Measurements from ENCODE around the gene ZNF574.
A peak's percentile ranks its signal among the peaks of the same experiment; 100 is the strongest.
"Not testable (repeated sequence)": the region's sequence is repeated elsewhere in the genome, so short reads cannot be mapped to it uniquely, and the experiment has no call there.

Gene ZNF574

DNA sequence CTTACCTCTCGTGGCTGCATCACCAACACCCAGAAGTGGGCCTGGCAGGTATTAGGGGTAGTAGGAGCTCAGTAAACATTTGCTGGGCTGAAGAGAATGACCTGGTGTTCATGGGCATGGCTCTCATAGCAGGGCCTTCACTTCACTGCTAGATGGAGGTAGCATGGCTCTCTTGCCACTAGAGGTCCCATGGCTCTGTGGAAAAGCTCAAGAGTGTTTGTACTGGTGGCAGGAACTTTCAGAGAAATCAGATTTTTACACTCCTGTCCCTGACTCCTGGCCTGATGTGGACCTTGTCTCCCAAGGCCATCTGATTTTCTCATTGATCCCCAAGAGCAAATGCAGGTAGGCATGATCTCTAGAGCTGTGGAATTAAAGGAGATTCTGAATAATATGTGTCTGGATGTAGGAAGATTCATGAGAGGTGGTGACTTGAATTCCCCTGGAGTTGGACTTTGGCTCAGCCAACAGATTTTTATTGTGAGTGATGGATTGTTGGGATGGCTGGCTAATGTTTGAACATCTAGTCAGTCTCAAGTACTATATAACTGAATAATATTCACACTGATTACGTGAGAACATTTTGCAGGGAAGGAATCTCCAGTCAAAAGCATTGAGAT is 5.7 kb downstream of the ZNF574 start:
- DNase-seq, result peak; percentile 13 to 48 (median 34)

DNA sequence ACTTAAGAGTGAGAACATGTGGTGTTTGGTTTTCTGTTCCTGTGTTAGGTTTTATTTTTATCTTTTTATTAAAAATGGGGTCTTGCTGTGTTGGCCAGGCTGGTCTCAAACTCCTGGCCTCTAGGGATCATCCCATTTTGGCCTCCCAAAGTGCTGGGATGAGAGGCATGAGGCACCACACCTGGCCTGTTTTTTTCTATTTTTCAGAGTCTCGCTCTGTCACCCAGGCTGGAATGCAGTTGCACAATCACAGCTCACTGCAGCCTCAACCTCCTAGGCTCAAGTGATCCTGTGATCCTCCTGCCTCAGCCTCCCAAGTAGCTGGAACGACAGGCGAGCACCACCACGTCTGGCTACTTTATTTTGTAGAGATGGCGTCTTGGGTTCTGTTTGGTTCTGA is 7.6 kb downstream of the ZNF574 start:
- DNase-seq, result no peak

DNA sequence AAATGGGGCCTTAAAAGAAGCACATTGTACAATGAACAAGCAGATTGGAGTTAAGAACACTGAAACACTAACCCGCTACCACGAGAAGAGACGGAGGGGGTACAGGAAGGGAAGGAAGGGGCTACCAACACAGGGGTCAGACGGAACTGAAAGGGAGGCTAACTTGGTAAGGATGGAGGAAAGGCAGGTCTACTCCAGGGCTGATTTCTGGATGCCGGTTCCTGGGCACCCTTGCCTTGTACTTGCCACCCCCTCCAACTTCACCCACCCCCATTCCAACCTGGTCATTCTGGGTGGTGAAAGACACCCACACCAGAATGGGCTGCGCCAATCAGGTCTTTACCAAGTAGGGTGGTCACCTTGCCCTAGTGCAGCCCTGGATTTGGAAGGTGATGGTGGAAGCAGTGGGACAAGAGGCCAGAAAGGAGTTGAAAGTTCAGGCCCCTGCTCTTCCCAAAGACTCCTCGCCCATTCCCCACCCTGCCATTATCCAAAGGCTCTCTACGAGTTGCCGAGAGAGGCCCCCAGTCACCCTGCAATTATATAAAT is 10.3 kb downstream of the ZNF574 start:
- no peak for DNase-seq

DNA sequence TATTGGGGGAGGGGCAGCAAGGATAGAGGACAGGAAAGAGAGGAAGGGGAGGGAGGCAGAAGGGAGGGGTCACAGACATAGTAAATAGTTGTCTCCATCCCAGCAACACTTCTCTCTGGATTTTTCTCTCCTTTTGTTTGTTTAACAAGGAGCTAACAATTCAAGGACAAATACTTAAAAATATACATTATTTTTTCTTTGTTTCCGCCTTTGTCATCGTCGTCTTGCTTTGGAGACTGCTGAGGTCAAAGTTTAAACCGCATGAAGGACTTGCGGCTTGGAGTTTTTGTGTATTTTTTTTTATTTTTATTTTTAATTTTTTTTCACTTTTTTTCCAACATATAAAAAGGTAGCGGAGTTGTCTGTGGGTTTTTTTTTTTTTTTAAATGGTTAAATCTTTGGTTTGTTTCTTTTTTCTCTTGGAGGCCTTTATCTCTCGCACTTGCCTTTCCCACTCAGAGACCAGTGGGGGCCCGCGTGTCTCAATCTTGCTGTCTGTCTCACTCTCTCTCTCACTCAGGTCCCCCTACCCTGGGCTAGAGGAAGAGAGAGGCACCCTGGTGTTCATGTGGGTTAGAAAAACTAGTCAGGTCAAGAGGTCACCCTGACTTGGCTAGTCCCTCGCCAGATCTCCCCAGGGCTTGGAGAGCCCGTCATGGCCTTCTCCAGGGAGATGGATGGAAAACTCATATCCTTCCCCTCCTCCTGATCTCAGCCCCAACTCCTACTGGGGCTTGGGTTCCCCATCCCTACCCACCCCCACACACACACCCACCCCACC is 11.0 kb downstream of the ZNF574 start:
- no peak for DNase-seq

DNA sequence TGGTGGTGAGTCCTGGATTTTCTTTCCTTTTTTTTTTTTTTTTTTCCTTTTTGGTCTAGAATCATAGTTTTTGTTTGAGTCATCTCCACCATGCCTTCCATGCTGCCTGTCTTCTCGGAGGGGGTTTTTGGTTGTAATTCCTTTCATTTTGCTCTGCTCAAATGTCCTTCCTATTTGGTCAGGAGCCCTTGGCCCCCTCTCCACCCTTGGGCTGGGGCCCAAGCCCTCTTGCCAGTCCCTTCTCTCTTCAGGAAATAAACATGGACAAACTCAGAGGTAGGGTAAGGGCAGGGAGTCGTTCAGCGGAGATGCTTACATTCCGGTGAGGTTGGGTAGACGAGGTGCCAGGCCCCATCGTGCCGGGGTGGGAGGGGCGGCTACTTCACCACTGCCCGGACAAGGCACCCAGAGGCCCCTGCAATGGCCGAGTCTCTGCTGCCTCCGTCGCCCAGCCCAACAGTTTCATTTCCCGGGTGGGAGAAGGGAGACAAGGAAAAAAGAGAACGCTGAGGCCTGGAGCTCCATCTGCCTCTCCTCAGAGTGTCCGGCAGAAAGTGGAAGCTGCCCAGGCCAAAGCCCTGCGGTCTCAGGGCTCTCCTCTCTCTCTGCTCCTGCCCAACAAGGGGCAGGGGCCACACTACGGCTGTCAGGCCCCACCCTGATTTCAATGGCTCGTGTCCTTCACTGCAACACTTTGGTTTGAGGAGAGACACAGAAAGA is 12.7 kb downstream of the ZNF574 start:
- peak in 2 of 4 experiments; percentile 25 to 39 for DNase-seq

DNA sequence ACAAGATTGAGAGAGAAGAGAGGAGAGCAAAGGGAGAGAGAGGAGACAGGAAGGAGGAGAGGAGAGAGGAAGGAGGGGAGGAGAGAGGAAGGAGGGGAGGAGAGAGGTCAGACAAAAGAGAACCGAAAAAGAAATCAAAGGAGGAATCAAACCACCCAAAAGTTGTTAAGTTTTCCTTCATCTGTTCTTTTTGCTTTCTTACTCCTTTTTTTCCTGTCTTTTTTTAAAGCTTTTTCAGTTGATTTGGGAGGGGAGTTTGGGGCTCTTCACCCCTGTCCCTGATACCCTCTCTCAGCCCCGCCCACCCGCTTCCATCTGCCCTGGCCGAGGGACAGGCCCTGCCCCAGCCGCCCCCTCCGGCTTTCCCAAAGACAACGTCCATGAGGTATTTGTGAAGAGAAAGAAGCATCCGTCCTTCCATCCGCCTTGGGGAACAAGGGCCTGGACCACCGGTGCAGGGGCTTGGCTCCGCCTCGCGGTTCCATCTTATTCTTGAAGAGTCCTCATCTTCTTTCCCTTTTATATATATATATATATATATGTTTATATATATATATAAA is 13.3 kb downstream of the ZNF574 start:
- no peak for DNase-seq

DNA sequence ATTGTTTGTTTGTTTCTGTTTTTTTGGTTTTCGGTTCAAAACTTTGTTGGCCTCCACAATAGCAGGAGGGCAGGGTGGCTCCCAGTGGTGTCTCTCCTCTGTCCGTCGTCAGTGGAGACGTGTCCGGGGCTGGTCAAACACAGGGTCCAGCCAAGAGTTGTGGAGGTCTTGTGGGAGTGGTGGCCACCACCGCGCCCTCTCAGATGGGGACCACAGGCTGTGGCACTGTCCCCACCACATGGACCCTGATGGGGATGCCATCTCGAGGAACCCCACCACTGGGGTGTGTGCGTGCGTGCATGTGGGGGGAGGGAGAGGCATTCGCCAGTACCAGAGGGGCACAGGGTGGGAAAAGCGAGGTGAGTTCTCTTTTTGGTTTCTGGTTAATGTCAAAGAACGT is 13.8 kb downstream of the ZNF574 start:
- DNase-seq, result no peak

DNA sequence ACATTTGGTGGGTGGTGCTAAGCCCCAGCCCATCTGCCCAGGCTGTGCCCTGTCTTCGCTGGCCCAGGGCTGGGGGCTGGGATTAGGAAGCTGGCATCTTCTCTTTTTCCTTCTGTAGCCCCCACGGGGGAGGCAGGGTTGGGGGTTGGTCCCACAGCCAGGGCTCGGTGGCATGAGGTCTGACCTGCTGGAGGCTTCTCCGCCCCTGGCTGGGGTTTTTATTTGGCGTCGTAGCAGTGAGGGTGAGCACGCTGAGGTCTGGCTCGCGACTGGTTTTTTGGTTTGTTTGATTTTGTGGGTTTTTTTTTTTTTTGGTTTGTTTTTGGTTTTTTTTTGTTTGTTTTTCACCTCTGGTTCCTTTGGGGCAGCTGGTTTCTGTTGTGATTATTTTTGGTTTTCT is 14.7 kb downstream of the ZNF574 start:
- no peak for DNase-seq

DNA sequence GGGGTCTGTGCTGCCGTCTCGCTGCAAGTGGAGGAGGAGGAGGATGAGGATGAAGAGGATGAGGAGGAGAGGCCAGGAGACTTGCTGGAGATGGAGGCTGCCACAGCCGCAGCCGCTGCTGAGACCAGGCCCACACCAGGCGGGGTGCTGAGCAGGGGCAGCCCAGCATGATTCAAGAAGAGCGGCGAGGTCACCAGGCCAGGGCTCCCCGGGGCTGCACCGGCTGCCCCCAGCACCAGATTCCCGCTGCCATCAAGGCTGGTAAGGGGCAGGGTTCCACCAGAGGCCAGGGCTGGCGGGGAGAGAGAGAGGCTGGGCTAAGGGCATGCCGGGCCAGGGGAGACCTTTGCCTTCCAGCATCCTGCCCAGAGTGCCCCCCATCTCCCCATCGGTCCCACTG is 15.3 kb downstream of the ZNF574 start:
- DNase-seq, result no peak

DNA sequence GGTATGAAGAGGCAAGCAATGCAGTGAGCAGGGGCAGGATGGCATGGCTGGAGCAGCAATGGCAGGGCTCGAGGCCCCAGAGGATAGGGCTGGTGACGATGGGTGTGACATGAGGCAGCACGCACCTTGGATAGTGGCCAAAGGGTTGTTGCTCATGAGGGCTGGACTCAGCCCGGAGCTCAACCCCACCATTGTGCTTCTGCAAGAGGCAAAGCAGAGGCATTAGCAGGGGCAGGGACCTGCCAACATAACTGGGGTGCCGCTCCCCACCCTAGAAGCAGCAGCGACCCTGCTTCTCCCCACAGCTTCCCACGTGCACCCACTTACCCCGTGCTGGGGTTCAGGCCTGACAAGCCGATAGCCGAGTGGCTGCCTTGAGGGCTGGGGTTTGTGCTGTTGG is 15.8 kb downstream of the ZNF574 start:
- no peak for DNase-seq

DNA sequence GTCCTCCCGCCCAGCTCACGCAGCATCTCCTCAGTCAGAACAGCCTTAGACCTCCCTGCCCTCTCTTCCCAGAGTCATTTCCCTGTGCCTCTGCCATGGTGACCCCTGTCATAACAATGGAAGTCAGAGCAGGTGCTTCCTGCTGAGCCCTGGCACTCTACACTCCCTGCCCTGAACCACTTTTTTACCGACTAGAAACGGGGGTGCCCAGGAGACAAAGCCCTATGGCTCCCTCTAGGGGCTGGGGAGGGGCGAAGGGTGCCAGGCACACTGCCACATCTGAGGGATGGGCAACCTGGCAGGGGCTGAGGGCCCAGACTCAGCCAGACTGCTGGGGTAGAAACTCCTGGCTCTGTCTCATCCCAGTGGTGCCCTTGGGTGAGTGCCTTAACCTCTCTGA is 16.4 kb downstream of the ZNF574 start:
- DNase-seq, result peak; percentile 37 to 66 (median 44)

DNA sequence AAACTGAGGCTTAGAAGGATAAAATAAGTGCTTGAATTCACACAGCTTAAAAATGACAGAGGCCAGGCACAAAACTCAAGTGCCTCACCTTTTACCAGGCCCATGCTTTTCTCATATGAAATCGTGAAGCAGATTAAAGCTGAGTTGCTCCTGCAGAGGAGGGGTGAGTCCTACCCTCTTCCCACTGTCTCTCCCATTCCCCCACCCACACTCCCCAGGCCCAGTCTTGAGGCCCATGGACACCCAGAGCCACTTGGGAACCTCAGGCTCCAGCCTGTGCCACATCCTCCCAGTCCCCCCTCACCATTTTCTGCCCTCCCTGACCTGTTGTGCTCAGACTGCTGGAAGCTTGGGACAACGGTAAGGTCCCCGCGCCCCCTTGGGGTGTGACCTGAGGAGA is 17.5 kb downstream of the ZNF574 start:
- DNase-seq, result no peak

DNA sequence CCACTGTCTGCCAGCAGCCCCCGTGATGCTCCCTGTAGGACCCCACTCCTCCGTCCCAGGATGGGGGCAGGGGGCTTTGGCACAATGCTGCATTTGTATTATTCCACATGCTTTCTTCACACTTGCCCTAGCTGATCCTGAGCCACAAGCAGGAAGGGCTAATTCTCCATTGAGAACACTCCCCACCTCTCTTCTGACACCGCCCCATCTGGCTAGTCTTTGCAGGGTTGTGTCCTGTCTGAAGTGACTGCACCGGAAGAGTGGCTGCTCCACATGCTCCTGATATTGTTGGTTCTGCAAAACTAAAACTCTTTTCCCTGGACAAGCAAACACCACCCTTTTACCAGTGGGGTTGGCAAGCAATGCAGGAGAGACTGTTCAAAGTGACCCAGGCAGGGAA is 18.0 kb downstream of the ZNF574 start:
- no peak for DNase-seq

DNA sequence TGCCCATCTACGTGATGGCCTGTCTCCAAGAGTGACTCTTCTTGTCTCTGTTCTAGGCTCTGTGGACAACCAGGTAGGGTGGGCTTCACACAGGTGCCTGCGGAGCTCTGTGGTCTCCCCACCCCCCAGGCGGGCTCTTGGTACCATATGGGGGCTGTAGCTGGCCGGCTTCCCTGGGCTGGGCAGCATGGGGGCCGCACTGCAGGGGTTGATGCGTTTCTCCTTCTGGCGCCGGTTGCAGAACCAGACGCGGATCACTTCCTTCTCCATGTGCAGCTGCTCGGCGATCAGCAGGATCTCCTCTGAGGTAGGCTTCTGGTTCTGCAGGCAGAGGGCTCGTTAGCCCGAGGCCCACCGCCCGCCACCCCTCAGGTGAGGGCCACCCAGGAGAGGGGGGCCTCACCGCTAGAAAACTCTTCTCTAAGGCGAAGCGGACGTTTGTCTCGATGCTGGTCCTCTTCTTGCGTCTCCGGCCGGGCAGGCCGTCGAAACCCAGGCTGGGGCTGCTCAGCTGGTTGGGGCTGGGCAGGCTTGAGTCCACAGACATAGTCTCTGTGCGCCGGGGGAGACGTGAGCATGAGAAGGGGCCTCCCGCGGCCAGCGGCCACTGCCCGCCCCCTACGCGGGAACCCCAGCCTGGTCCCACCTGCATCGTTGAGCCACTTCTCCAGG is 19.3 kb downstream of the ZNF574 start:
- DNase-seq, result no peak

DNA sequence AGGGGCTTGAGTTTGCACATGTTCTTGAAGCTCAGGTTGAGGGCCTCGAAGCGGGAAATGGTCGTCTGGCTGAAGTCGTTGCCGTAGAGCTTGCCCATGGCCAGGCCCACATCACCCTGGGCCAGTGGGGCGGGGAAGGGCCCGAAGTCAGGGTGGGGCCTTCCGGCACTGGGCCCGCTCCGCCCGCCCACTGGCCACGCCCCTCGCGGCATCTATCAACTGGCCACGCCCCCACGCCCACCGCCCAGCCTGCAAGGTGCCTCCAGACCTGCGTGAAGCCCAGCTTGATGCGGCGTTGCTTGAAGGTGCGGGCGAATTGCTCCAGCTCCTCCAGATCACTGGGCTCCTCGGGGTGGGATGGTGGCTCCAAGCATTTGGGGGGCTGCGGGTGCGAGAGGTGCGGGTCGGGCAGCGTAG is 19.9 kb downstream of the ZNF574 start:
- no peak for DNase-seq

DNA sequence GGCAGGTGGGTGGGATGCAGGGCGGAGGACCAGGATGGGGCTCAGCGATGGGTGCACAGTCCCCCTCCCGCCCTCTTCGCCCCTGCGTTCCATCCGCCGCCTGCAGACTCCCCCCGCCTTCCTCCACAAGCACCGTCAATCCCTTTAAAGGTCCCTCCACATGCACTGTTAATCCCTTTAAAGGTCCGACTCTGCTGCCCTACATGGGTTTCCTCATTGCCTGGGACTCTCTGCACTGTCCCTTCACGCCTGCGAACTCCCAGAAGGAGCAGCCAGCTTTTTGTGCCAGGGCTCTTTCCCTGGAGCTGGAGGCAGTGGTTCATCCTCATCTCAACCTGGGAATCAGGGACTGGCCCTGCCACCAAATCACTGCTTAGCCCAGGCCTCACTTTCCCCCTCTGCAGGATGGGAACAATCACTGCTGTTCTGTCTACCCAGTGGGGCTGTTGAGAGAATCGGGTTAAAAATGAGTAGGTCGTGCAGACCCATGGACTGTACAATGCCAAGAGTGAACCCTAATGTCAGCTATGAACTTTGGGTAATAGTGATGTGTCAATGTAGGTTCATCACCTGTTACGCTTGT is 20.4 kb downstream of the ZNF574 start:
- DNase-seq, result no peak

DNA sequence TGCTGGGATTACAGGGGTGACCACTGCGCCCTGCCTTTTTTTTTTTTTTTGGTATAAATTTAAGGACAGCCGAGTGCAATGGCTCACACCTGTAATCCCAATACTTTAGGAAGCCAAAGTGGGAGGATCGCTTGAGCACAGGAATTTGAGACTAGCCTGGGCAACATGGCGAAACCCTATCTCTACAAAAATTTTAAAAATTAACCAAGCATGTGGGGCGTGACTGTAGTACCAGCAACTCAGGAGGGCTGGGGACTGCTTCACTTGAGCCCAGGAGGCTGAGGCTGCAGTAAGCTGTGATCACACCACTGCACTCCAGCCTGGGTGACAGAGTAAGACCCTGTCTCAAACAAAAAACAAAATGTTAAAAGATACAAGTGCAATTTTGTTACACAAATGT is 21.5 kb downstream of the ZNF574 start:
- DNase-seq, result no peak

DNA sequence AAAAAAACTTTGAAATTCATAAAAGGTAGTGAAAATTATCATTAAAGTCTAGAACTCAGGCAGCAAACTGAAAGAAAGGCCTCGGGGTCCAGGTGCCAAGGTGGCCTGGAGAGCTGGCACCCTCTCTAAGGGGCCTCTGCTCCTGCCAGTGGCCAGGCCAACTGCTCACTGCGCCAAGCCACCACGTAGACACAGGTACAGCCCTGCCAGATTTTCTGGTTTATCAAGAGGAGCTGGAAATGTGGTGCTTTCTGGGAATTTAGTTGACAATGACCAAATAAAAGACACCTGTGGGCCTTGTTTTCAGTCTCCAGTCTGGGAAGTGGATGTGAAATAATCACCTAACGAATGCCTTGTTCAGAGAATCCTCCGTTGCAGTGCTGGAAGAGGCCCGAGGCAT is 22.8 kb downstream of the ZNF574 start:
- DNase-seq, result no peak

DNA sequence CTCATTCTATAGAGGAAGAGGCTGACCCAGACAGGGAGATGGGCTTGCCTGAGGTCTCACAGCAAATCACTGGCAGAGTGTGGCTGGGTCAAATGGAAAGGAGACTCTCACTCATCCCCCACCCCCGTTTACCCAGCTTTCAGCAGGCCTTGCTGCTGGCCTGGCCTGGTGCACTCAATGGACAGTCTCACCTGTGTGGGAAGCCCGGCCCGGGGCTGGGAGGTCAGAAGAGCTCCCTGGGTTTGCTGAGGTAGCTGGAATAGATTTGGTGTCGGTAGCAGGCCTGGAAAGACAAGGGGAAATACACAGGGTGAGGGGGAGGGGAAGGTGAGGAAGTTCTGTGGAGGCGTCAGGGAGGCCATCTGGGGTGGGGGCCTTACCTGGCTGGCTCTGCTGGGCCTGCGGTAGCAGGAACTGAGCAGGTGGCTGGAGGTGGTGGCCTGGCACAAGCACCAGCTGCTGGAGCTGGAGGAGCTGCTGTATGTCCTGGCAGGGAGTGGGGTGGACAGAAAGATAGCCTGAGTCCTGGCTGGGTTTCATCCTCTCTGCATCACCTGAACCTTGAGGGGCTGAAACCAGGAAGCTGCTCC is 23.5 kb downstream of the ZNF574 start:
- no peak for DNase-seq

DNA sequence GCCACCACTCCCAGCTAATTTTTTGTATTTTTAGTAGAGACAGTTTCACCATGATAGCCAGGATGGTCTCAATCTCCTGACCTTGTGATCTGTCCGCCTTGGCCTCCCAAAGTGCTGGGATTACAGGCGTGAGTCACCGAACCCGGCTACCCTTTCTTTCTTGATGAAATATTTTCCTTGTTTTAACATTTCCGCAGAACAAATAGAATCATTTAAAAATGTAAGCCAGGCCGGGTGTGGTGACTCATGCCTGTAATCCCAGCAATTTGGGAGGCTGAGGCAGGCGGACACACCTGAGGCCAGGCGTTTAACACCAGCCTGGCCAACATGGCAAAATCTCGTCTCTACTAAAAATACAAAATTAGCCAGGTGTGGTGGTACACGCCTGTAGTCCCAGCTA is 24.3 kb downstream of the ZNF574 start:
- not testable (repeated sequence) for DNase-seq

DNA sequence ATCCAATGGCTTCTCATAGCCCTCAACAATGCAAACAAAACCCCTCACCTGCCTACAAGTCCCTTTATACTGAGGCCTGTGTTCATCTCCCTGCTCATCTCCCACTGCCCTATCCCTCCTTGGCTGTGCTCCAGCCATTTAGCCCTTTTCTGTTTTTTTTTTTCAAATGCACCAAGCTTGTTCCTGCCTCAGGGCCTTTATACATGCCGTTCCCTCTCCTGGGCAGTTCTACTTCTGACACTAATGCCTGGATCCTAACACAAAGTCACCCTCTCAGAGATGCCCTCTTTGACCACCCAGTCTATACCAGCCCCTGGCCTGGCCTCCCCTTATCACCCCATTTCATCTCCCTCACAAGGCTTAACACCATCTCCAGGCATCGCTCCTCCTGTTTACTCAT is 26.9 kb downstream of the ZNF574 start:
- DNase-seq, result no peak

DNA sequence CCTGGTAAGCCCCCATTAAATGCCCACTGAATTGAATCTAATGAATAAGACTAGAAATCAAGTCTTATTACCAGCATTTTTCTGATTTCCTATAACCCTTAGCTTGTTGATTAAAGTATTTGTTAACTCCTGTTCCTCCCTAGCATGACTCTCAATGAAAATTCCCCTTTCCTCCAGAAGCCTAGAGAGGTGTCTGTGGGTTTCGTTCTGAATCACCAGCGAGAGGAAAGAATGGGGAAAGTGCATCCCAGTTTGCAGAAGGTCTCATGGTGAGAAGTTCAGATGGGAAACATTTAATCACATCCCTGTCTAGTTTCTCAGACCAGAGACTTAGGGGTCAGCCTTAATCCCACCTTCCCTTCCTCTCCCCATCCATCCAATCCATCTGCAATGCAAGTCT is 29.4 kb downstream of the ZNF574 start:
- DNase-seq, result no peak

All from suppressor macrophage (primary cell).